ENCODE measurements around the gene KIR2DL4. TPM values are rescaled to one million over a fixed set of nuclear protein-coding genes. Genes with fewer than 3 reads are reported as not detected.
"Not testable (repeated sequence)": the region's sequence is repeated elsewhere in the genome, so short reads cannot be mapped to it uniquely, and the experiment has no call there.

The KIR2DL4 gene
- polyA plus RNA-seq, 1 donor, result not detected

- no peak for DNase-seq
Measured at GRCh38 chr19:54804571-54804970, 1.2 kb downstream of the KIR2DL4 start.

DNA sequence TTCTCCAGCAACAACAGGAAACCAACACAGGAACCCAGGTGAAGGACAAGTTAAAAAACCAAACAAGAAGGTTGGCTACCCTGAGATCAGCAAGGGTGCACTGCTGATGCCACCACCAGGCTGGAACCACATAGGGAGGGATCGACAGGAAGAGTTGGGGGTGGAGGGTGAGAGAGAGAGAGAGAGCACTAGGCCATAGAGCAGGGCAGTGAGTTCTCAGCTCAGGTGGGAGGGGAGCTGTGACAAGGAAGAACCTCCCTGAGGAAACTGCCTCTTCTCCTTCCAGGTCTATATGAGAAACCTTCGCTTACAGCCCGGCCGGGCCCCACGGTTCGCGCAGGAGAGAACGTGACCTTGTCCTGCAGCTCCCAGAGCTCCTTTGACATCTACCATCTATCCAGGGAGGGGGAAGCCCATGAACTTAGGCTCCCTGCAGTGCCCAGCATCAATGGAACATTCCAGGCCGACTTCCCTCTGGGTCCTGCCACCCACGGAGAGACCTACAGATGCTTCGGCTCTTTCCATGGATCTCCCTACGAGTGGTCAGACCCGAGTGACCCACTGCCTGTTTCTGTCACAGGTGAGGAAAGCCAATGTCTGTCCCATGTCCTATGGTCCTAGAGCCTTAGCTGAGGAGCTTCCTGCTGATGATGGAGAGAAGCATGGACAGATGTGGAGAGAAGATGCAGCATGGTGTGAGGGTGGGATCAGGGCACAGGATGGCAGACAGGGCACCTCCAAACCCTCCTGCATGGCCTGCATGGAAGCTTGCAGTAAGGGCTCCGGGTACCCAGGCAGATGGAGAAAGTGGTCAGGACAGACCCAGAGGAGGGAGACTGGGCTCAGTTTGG, 2.5 kb downstream of the KIR2DL4 start:
- DNase-seq, result no peak

GRCh38 chr19:54806516-54806838, 3.1 kb downstream of the KIR2DL4 start:
- DNase-seq, result no peak

GRCh38 chr19:54814571-54814970, 11.2 kb downstream of the KIR2DL4 start:
- DNase-seq, result not testable (repeated sequence)

DNA sequence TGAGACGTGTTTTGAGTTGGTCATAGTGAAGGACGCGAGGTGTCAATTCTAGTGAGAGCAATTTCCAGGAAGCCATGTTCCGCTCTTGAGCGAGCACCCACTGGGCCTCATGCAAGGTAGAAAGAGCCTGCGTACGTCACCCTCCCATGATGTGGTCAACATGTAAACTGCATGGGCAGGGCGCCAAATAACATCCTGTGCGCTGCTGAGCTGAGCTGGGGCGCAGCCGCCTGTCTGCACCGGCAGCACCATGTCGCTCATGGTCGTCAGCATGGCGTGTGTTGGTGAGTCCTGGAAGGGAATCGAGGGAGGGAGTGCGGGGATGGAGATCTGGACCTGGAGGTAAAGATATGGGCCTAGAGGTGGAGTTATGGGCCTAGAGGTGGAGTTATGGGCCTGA, 12.8 kb downstream of the KIR2DL4 start, which contains the start of gene KIR3DL1:
Gene KIR3DL1, plus strand, starts transcription at position 218 of the 400 bp plus-strand sequence.
- DNase-seq, result not testable (repeated sequence)

DNA sequence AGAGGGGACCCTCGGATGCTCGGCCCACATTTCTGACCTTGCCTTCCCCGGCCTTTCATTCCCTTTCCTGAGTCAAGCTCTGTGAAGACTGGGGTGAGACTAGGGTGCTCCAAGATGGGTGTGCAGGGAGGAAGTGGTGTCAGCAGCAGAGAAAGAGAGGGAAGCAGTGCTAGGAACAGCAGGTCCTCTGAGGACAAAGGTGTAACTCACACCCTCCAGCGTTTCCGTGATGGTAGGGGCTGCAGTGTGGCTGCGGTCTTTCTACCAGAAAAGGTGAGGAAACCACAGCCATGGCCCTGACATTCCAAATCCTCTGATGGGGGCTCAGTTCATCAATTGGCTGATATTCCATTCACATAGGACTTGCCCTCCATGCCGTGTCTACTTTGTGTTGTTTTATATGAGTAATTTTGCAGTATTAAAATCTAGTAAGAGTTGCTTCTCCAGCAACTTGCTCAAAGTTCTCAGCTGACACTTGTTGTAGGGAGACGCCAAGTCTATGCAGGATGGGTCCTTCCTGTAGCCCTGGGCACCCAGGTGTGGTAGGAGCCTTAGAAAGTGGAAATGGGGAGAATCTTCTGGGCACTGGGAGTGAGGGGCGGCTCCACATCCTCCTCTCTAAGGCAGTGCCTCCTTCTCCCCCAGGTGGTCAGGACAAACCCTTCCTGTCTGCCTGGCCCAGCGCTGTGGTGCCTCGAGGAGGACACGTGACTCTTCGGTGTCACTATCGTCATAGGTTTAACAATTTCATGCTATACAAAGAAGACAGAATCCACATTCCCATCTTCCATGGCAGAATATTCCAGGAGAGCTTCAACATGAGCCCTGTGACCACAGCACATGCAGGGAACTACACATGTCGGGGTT, 14.5 kb downstream of the KIR2DL4 start:
- DNase-seq, result no peak

DNA sequence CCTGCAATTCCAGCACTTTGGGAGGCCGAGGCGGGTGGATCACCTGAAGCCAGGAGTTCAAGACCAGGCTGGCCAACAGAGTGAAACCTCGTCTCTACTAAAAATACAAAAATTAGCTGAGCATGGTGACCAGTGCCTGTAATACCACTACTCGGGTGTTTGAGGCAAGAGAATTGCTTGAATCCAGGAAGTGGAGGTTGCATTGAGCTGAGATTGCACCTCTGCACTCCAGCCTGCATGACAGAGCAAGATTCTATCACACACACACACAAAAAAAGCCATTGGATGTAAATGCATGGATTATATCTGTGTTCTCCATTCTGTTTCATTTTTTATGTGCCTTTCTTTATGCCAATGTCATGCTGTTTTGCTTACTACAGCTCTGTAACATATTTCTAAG, 21.0 kb downstream of the KIR2DL4 start:
- DNase-seq, result not testable (repeated sequence)

DNA sequence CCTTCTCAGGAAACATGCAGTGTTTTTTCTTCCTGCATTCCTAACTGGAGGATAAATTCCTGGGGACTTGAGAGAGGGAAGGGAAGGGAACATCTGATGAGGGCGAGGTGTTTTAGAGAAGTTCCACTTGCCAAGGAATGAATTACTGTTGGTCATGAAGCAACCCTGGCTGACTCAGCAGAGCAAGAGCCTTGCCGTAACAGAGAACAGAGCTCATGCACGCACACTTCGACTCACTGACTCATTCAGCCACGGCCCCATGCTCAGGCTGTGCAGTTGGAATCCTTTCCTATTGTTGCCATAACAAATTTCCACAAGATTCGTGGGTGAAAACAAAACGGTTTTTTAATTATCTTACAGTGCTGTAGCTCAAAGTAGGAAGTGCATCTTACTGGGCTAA, 21.9 kb downstream of the KIR2DL4 start:
- DNase-seq, result not testable (repeated sequence)

DNA sequence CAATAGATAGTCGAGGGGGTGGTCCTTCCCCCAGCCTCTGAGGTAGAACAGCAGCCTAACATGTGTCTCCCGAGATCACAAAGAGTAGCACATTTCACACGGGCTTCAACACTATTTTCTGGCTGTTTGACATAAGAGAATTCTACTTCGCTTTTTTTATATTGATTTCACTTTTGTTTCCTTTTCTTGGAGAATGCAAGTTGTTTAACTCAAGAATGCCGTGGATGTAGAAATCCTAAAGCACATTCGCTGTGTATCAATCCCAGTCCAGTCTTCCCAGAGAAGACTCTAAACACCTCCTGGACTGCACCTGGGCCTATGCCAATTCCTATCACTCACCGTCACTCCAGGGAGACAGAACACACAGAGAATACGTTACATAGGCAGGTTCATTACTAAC, 24.7 kb downstream of the KIR2DL4 start:
- not testable (repeated sequence) for DNase-seq

- not testable (repeated sequence) for DNase-seq
Measured at GRCh38 chr19:54832496-54832895, 29.1 kb downstream of the KIR2DL4 start, which contains the start of gene KIR2DS4. KIR2DS4 (plus strand) TSS chr19:54832676.

GRCh38 chr19:54835126-54835525, 31.7 kb downstream of the KIR2DL4 start:
- not testable (repeated sequence) for DNase-seq

GRCh38 chr19:54837522-54837921, 34.1 kb downstream of the KIR2DL4 start:
- not testable (repeated sequence) for DNase-seq

DNA sequence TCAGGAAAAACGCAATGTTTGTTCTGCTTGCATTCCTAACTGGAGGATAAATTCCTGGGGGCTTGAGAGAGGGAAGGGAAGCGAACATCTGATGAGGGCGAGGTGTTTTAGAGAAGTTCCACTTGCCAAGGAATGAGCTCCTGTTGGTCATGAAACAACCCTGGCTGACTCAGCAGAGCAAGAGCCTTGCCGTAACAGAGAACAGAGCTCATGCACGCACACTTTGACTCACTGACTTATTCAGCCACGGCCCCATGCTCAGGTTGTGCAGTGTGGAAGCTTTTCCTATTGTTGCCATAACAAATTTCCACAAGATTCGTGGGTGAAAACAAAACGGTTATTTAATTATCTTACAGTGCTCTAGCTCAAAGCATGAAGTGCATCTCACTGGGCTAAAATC, 39.8 kb downstream of the KIR2DL4 start:
- DNase-seq, result not testable (repeated sequence)

- not testable (repeated sequence) for DNase-seq
Measured at GRCh38 chr19:54850061-54850640, 46.7 kb downstream of the KIR2DL4 start, which contains the start of gene KIR3DL2. KIR3DL2 (plus strand) TSS chr19:54850443; CDS start chr19:54850476, 33 bp downstream.

DNA sequence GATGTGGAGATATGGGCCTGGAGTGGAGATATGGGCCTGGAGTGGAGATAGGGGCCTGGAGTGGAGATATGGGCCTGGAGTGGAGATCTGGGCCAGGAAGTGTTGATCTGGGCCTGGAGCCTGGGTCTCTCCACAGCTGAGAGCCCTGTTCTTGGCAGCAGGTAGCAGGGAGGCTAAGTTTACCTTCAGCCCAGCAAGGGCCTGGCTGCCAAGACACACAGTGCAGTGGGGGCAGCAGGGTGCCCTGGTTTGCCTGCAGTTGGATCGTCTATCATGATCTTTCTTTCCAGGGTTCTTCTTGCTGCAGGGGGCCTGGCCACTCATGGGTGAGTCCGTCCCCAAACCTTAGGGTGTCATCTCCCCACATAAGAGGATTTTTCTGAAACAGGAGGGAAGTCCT, 47.5 kb downstream of the KIR2DL4 start:
- no peak for DNase-seq

DNA sequence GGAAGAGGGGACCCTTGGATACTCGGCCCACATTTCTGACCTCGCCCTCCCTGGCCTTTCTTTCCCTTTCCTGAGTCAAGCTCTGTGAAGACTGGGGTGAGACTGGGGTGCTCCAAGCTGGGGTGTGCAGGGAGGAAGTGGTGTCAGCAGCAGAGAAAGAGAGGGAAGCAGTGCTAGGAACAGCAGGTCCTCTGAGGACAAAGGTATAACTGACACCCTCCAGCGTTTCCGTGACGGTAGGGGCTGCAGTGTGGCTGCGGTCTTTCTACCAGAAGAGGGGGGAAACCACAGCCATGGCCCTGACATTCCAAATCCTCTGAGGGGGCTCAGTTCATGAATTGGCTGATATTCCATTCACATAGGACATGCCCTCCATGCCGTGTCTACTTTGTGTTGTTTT, 47.9 kb downstream of the KIR2DL4 start:
- DNase-seq, result no peak

DNA sequence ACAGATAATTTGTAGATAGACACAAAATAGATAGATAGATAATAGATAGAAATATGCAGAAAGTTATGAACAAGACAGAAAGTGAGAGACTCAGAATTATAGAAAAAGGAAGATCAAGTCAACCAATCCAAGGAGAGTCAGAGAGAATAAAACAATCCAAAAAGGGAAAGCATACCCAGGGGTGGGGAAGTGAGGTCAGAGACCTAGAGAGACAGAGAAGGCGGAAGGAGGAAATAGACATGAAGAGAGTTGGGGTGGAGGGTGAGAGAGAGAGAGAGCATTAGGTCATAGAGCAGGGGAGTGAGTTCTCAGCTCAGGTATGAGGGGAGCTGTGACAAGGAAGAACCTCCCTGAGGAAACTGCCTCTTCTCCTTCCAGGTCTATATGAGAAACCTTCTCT, 51.8 kb downstream of the KIR2DL4 start:
- DNase-seq, result not testable (repeated sequence)

DNA sequence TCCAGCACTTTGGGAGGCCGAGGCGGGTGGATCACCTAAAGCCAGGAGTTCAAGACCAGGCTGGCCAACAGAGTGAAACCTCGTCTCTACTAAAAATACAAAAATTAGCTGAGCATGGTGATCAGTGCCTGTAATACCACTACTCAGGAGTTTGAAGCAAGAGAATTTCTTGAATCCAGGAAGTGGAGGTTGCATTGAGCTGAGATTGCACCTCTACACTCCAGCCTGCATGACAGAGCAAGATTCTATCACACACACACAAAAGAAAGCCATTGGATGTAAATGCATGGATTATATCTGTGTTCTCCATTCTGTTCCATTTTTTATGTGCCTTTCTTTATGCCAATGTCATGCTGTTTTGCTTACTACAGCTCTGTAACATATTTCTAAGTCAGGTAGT, 55.1 kb downstream of the KIR2DL4 start:
- not testable (repeated sequence) for DNase-seq

GRCh38 chr19:54859421-54859820, 56.0 kb downstream of the KIR2DL4 start:
- DNase-seq, result not testable (repeated sequence)

- not testable (repeated sequence) for DNase-seq
Measured at GRCh38 chr19:54863459-54863858, 60.0 kb downstream of the KIR2DL4 start.
